ENCODE data around the gene TSHZ2. TPM values are rescaled to one million over a fixed set of nuclear protein-coding genes. Genes with fewer than 3 reads are reported as not detected.

TSHZ2 gene
- total and polyA plus RNA-seq, 9 of the 15 experiments (the other 6 are each of a cell fraction or from before 2014, with no cell fraction given), result 0.03 to 0.20 (median 0.05) TPM; not detected in 4

- peak; percentile 39 for TF ChIP-seq CTCFL (IDR thresholded peaks at IDR 0.05; ENCODE audit: borderline replicate concordance, insufficient read depth, low read depth, low read length, poor library complexity, severe bottlenecking)
- no peak for TF ChIP-seq TCF3 (CRISPR knock-in tag; IDR thresholded peaks at IDR 0.05)
- peak; percentile 90 for TF ChIP-seq ZNF592 (IDR thresholded peaks at IDR 0.05)
- no peak for TF ChIP-seq GTF2A2 (tag; IDR thresholded peaks at IDR 0.05)
- TF ChIP-seq PRDM10 (IDR thresholded peaks at IDR 0.05; ENCODE audit: partially characterized antibody), result peak; percentile 22
- no peak for TF ChIP-seq PHF21A (IDR thresholded peaks at IDR 0.05; ENCODE audit: borderline replicate concordance, low read depth)
- peak; percentile 47; the same call in 1 of the 2 replicates for TF ChIP-seq TRIM28 (IDR thresholded peaks at IDR 0.05)
- peak; percentile 80 for TF ChIP-seq ZEB2 (IDR thresholded peaks at IDR 0.05)
- TF ChIP-seq E2F6 (IDR thresholded peaks at IDR 0.05; ENCODE audit: borderline replicate concordance in 1 of 2, extremely low read depth in 1 of 2, insufficient read depth in 1 of 2, insufficient read length in 1 of 2, low read depth in 1 of 2, low read length in 1 of 2, poor library complexity in 1 of 2, severe bottlenecking in 1 of 2), result no peak
- TF ChIP-seq PHB2 (IDR thresholded peaks at IDR 0.05; ENCODE audit: low read depth), result no peak
- TF ChIP-seq NBN (IDR thresholded peaks at IDR 0.05; ENCODE audit: low read depth), result peak; percentile 63; the same call in 1 of the 2 replicates
- TF ChIP-seq CSDE1 (IDR thresholded peaks at IDR 0.05), result 0 out of 4 replicates have a peak, but pooled peaks of 1 of the 2 experiments have one; percentile 44
- 0 out of 2 replicates have a peak, but pooled peaks have one; percentile 46 for TF ChIP-seq NCOR1 (IDR thresholded peaks at IDR 0.05)
- peak; percentile 59; the same call in 1 of the 2 replicates for TF ChIP-seq TEAD4 (IDR thresholded peaks at IDR 0.05; ENCODE audit: low read length)
- no peak for TF ChIP-seq TEAD4 (CRISPR knock-in tag; IDR thresholded peaks at IDR 0.05; ENCODE audit: borderline replicate concordance)
- peak; percentile 58; the same call in 1 of the 2 replicates for TF ChIP-seq EHMT2 (IDR thresholded peaks at IDR 0.05)
Observed at GRCh38 chr20:53162251-53162835, 190.2 kb downstream of the TSHZ2 start (continued).
